Neural progenitor cell (in vitro differentiated cells): ENCODE measurements around the gene PADI2. TPM values are rescaled to one million over a fixed set of nuclear protein-coding genes. Genes with fewer than 3 reads are reported as not detected.

Source experiments
- DNase-seq: peaks from one replicate; pipeline ENCODE4 v3.0.0-alpha.2; 2016; ENCODE audit warnings: low spot score
- H2AFZ ChIP-seq: fragments of 200-600 bp; sonication (generic); replicated peaks from 2 replicates; pipeline ENCODE4 v1.6.1; 2016; ENCODE audit warnings: antibody characterized with exemption
- H3F3A ChIP-seq: fragments of 200-600 bp; sonication (generic); 2 replicates; pipeline ENCODE4 v1.6.1; 2016; ENCODE audit warnings: antibody characterized with exemption, low read depth
- H3K27ac ChIP-seq: fragments of 200-600 bp; sonication (generic); 2 replicates; pipeline ENCODE4 v1.5.1; 2016; ENCODE audit warnings: mild to moderate bottlenecking
- H3K27me3 ChIP-seq: fragments of 200-600 bp; sonication (generic); 2 replicates; pipeline ENCODE4 v1.6.1; 2016; ENCODE audit warnings: mild to moderate bottlenecking, moderate library complexity
- H3K36me3 ChIP-seq: fragments of 200-600 bp; sonication (generic); 2 replicates; pipeline ENCODE4 v1.5.1; 2016
- H3K4me1 ChIP-seq: fragments of 200-600 bp; sonication (generic); 2 replicates; pipeline ENCODE4 v1.6.1; 2016; ENCODE audit warnings: mixed run types
- H3K4me2 ChIP-seq: fragments of 200-600 bp; sonication (generic); 2 replicates; pipeline ENCODE4 v1.6.1; 2016
- H3K4me3 ChIP-seq: fragments of 200-600 bp; sonication (generic); 2 replicates; pipeline ENCODE4 v1.5.1; 2016
- H3K79me2 ChIP-seq: fragments of 200-600 bp; sonication (generic); 2 replicates; pipeline ENCODE4 v1.6.1; 2016; ENCODE audit warnings: low read depth
- H3K9ac ChIP-seq: fragments of 200-600 bp; sonication (generic); 2 replicates; pipeline ENCODE4 v1.6.1; 2016
- H3K9me3 ChIP-seq: fragments of 200-600 bp; sonication (generic); 2 replicates; pipeline ENCODE4 v1.5.1; 2016; ENCODE audit warnings: low read depth
- H4K20me1 ChIP-seq: fragments of 200-600 bp; sonication (generic); 2 replicates; pipeline ENCODE4 v1.6.1; 2016; ENCODE audit warnings: low read depth
- H3K27ac Mint-ChIP-seq: 3 replicates; pipeline ENCODE4 v1.8.0; 2021; ENCODE audit warnings: mixed read lengths
- H3K27me3 Mint-ChIP-seq: 2 replicates; pipeline ENCODE4 v1.8.0; 2022; ENCODE audit warnings: low read depth, mild to moderate bottlenecking, inconsistent platforms, moderate library complexity, mixed read lengths; ENCODE audit not compliant: insufficient read depth
- H3K36me3 Mint-ChIP-seq: 3 replicates; pipeline ENCODE4 v1.8.0; 2021; ENCODE audit warnings: mixed read lengths
- H3K4me1 Mint-ChIP-seq: 3 replicates; pipeline ENCODE4 v1.8.0; 2021; ENCODE audit warnings: mixed read lengths
- H3K4me3 Mint-ChIP-seq: 3 replicates; pipeline ENCODE4 v1.8.0; 2021; ENCODE audit warnings: mild to moderate bottlenecking, moderate library complexity, mixed read lengths
- H3K9me3 Mint-ChIP-seq: 3 replicates; pipeline ENCODE4 v1.8.0; 2020; ENCODE audit warnings: mixed read lengths
- EZH2 ChIP-seq: fragments of 200-600 bp; sonication (generic); IDR thresholded peaks from 2 replicates; pipeline ENCODE4 v1.6.1; 2017; ENCODE audit warnings: antibody characterized with exemption, mild to moderate bottlenecking, moderate library complexity
- EZH2phosphoT487 ChIP-seq: fragments of 200-600 bp; sonication (generic); IDR thresholded peaks from 2 replicates; pipeline ENCODE4 v1.6.1; 2017; ENCODE audit warnings: antibody characterized with exemption
- total RNA-seq: library from RNA; depleted of rRNA; stranded (reverse); fragments of >200 nt; gene quantifications from 2 replicates; pipeline ENCODE4 v1.2.3, GENCODE V29; 2015; ENCODE audit warnings: low replicate concordance
- TF ChIP-seq, protein P1 (sequence below): fragments of 200-600 bp; sonication (generic); IDR thresholded peaks from 2 replicates; pipeline ENCODE4 v1.5.1; 2017; ENCODE audit warnings: antibody characterized with exemption, mild to moderate bottlenecking

Gene PADI2
- total RNA-seq, 1 donor from 2014 or later = 0.77 TPM

DNA sequence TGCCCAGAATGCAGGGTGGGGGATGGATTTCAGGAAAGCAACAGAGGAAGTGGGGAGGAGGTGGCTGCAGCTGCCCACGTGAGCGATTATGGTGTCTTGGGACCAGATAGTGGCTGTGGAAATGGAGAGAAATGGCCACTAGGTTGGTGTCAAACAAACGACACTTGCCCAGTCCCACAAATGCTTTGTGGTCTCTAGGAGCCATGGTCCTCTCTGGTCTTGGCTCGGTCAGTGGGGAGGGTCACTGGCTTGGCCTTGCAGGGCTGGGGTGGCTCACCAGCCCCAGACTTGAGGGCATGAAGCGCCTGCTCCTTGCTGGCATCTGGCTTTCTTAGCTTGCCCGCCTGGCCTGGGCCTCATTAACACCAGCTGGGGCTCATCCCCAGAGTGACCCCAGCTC lies 7.2 kb downstream of the PADI2 start:
- Histone ChIP-seq H3K4me3 (no peak overlapping the region), H2AFZ (no peak overlapping the region), H3K27ac (no peak overlapping the region), H3K36me3 (no peaks in the 10 kb centered on the region), H4K20me1 (no peaks in the 10 kb centered on the region), H3F3A (peaks cover 8% of the 10 kb centered on the region), H3K79me2 (no peaks in the 10 kb centered on the region), H3K4me1 (peaks cover 8% of the 10 kb centered on the region), H3K9ac (no peak overlapping the region), H3K4me2 (no peak overlapping the region), H3K27me3 (peaks cover 21% of the 10 kb centered on the region), H3K9me3 (no peaks in the 10 kb centered on the region)
- Mint-ChIP-seq H3K9me3 (no peaks in the 10 kb centered on the region), H3K27me3 (peaks cover 16% of the 10 kb centered on the region), H3K27ac (peak overlapping the region; percentile 35), H3K4me3 (no peak overlapping the region), H3K4me1 (peaks cover 12% of the 10 kb centered on the region), H3K36me3 (no peaks in the 10 kb centered on the region)
- DNase-seq = no peak
- no peak for TF ChIP-seq EZH2
- TF ChIP-seq, protein P1, sequence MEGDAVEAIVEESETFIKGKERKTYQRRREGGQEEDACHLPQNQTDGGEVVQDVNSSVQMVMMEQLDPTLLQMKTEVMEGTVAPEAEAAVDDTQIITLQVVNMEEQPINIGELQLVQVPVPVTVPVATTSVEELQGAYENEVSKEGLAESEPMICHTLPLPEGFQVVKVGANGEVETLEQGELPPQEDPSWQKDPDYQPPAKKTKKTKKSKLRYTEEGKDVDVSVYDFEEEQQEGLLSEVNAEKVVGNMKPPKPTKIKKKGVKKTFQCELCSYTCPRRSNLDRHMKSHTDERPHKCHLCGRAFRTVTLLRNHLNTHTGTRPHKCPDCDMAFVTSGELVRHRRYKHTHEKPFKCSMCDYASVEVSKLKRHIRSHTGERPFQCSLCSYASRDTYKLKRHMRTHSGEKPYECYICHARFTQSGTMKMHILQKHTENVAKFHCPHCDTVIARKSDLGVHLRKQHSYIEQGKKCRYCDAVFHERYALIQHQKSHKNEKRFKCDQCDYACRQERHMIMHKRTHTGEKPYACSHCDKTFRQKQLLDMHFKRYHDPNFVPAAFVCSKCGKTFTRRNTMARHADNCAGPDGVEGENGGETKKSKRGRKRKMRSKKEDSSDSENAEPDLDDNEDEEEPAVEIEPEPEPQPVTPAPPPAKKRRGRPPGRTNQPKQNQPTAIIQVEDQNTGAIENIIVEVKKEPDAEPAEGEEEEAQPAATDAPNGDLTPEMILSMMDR = no peak
- no peak for TF ChIP-seq EZH2phosphoT487

DNA sequence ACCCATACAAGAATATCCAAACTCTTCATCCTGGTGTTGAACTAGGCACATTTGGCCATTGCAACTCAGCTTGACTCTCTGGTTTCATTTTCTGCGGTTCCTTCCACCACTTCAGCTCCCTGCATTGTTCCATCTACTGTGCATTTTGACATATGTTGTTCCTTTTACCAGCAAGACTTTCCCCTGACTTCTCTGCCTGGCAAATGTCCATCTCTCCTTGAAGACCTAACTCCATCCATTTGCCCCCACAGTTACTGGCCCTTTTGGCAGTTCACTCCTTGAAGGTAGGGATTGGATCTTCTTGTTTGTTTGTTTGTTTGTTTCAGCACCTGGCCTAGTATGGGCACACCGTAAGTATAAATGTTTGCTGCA lies 8.7 kb downstream of the PADI2 start:
- Mint-ChIP-seq H3K4me3 (no peak overlapping the region), H3K9me3 (no peaks in the 10 kb centered on the region), H3K36me3 (no peaks in the 10 kb centered on the region), H3K27me3 (peaks cover 6% of the 10 kb centered on the region), H3K4me1 (peaks cover 12% of the 10 kb centered on the region), H3K27ac (no peak overlapping the region)
- Histone ChIP-seq H3K36me3 (no peaks in the 10 kb centered on the region), H3K9me3 (no peaks in the 10 kb centered on the region), H3K9ac (no peak overlapping the region), H3K4me2 (no peak overlapping the region), H3K27ac (no peak overlapping the region), H2AFZ (no peak overlapping the region), H3F3A (peaks cover 8% of the 10 kb centered on the region), H3K4me1 (peaks cover 8% of the 10 kb centered on the region), H3K79me2 (no peaks in the 10 kb centered on the region), H3K27me3 (peaks cover 7% of the 10 kb centered on the region), H3K4me3 (no peak overlapping the region), H4K20me1 (no peaks in the 10 kb centered on the region)
- DNase-seq = no peak
- no peak for TF ChIP-seq EZH2
- TF ChIP-seq EZH2phosphoT487 = no peak
- TF ChIP-seq, protein P1 = no peak

DNA sequence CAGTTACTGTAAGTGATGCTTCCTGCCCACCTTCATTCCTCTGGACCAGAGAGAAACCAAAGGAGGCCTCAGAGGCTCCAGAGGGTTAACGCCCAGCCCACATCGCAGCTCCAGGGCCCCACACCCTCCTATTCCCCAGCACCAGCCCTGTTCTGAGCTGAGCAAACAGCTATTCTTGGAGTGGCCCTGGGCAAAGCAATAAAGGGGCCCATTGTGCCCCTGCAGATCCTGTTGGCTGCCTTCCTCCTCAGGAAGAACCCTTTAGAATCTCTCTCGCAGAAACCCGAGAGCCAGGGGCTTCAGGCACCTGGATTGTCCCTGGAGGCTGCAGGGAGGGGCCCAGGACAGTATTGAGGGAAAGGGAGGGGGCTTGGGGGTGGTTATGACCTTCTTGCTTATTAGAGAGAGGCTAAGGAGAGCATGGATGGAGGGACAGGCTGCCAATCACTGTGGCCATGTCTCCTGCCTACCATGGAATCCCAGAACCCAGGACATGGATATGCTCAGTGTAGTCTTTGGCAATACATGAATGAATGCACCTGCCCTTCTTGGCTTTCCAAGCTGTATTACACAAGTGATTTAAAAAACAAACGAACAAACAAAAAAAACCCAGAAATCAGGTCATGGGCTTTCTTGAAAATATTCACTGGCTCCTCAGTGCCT lies 9.2 kb downstream of the PADI2 start:
- H3K79me2 ChIP-seq = no peaks in the 10 kb centered on the region
- H4K20me1 ChIP-seq = no peaks in the 10 kb centered on the region
- TF ChIP-seq EZH2phosphoT487 (no peak), EZH2 (no peak)
- TF ChIP-seq, protein P1 = no peak
- no peaks in the 10 kb centered on the region for H3K9me3 ChIP-seq
- peaks cover 8% of the 10 kb centered on the region for H3K4me1 ChIP-seq
- no peak overlapping the region for H3K4me3 ChIP-seq
- peak overlapping the region; percentile 35 for H3K4me2 ChIP-seq
- H2AFZ ChIP-seq = peak overlapping the region; percentile 63
- no peaks in the 10 kb centered on the region for H3K9me3 Mint-ChIP-seq
- peaks cover 2% of the 10 kb centered on the region for H3K27me3 ChIP-seq
- H3K9ac ChIP-seq = no peak overlapping the region
- no peak overlapping the region for H3K27ac ChIP-seq
- peaks cover 12% of the 10 kb centered on the region for H3K4me1 Mint-ChIP-seq
- H3K27me3 Mint-ChIP-seq = peaks cover 2% of the 10 kb centered on the region
- H3K36me3 Mint-ChIP-seq = no peaks in the 10 kb centered on the region
- peaks cover 8% of the 10 kb centered on the region for H3F3A ChIP-seq
- DNase-seq = peak; percentile 26
- H3K27ac Mint-ChIP-seq = no peak overlapping the region
- no peak overlapping the region for H3K4me3 Mint-ChIP-seq
- H3K36me3 ChIP-seq = no peaks in the 10 kb centered on the region
